Measurements from ENCODE around the gene PSAT1. TPM values are rescaled to one million over a fixed set of nuclear protein-coding genes. Genes with fewer than 3 reads are reported as not detected.

PSAT1 gene
- total and polyA plus RNA-seq, 2 experiments from 2014 or later: 368 to 510 TPM

DNA sequence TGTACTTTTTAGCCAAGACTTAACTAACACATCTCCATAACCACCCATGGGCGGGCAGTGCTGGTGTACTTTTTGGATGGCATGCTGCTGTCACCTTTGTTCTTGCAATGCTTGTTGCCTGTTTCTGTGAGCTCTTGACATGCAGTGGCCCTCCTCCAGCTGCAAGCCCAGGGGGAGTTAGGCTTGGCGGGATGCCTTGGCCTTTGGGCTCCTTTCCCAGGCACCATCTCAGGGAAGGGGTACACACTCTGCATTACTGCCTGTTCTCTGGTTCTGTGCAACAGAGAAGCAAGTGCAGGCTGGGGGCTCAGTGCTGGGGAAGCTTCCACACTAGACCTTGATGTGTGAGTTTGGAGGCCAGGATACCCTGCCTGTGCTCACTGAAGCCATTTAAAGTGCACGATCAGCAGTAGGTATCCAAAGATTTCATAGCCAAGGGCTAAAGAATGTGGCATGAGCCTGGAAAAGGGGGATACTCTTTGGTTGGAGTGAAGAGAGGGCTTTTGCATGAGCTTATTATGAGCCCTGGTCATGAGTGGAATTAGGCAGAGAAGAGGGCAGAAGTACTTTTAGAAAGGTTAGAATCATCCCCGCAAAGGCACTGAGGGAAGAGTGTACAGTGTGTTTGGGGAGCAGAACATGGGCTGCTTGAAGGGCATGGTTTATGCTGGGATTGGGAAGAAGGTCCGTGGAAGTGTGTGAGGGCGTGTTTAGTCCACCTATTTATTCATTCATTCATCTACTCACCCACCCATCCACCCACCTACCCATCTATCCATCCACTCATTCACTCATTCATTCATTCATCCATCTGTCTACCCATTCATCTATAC, 22.5 kb downstream of the PSAT1 start:
- no peak overlapping the region for H3K27ac ChIP-seq
- WGBS, 2 experiments (ENCODE audit: low coverage in 1 of 2, low lambda C conversion rate in 2 of 2, missing lambda C conversion rate in 2 of 2): 80 to 84% methylated on average over 6 of the region's 6 CpGs

DNA sequence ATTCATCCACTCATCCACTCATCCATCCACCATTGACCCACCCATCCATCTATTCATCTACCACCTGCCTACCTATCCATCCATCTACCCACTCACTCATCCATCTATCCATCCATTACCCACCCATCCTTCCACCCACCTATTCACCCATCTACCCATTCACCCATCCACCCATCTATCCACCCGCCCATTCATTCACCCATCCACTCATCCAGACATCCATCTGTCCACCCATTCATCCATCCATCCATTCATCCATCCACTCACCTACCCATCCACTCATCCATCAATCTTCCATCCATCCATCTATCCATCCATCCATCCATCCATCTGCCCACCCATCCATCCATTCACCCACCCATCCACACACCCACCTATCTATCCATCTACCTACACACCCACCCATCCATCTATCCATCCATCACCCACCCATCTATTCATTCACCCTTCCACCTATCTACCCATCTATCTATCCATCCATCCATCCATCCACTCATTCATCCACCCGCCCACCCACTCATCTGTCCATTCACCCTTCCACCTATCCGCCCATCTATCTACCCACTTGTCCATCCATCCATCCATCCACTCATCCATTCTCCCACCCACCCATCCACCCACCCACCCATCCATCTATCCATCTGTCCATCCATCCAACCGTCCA, 23.2 kb downstream of the PSAT1 start:
- Histone ChIP-seq H3K9ac (no peak overlapping the region), H3K9me3 (ENCODE audit: low read depth) (no peaks in the 10 kb centered on the region), H3K27ac (no peak overlapping the region), H3K27me3 (replicated peaks; ENCODE audit: insufficient read depth) (no peaks in the 10 kb centered on the region), H2AFZ (no peak overlapping the region), H3K4me2 (ENCODE audit: unreplicated experiment) (no peak overlapping the region), H3K9me2 (ENCODE audit: insufficient read depth) (no peaks in the 10 kb centered on the region), H3K36me3 (ENCODE audit: low read depth) (peaks cover 47% of the 10 kb centered on the region), H3K4me3 (no peak overlapping the region), H3K4me1 (ENCODE audit: insufficient read depth) (no peaks in the 10 kb centered on the region), H3K79me2 (ENCODE audit: insufficient read depth) (peaks cover 6% of the 10 kb centered on the region; the same call in 1 of the 2 replicates), H3F3A (ENCODE audit: insufficient read depth) (no peaks in the 10 kb centered on the region; the same call in 1 of the 2 replicates), H4K20me1 (ENCODE audit: insufficient read depth) (0 out of 2 replicates have a peak, but pooled peaks cover 4% of the 10 kb centered on the region)
- TF ChIP-seq EZH2phosphoT487 (IDR thresholded peaks at IDR 0.05; ENCODE audit: insufficient read depth, low read depth) (no peak), EZH2 (IDR thresholded peaks at IDR 0.05; ENCODE audit: insufficient read depth, poor library complexity, severe bottlenecking) (no peak)
- in situ Hi-C loops (cut with MboI): no loop called here
- no peak for DNase-seq
- 67 to 75% methylated on average over 3 to 4 of the region's 4 CpGs for WGBS, 2 experiments (ENCODE audit: low coverage in 1 of 2, low lambda C conversion rate in 2 of 2, missing lambda C conversion rate in 2 of 2)

More for the DNA sequence above, 22.5 kb downstream of the PSAT1 start:
- Histone ChIP-seq H3K9me3 (ENCODE audit: low read depth) (no peaks in the 10 kb centered on the region), H3K4me2 (ENCODE audit: unreplicated experiment) (no peak overlapping the region), H3K79me2 (ENCODE audit: insufficient read depth) (peaks cover 7% of the 10 kb centered on the region; the same call in 1 of the 2 replicates), H3K4me1 (ENCODE audit: insufficient read depth) (0 out of 2 replicates have a peak, but pooled peaks cover 6% of the 10 kb centered on the region), H3F3A (ENCODE audit: insufficient read depth) (no peaks in the 10 kb centered on the region; the same call in 1 of the 2 replicates), H3K9ac (no peak overlapping the region), H2AFZ (no peak overlapping the region), H3K27me3 (replicated peaks; ENCODE audit: insufficient read depth) (no peaks in the 10 kb centered on the region), H3K9me2 (ENCODE audit: insufficient read depth) (no peaks in the 10 kb centered on the region), H3K36me3 (ENCODE audit: low read depth) (peaks cover 47% of the 10 kb centered on the region), H3K4me3 (no peak overlapping the region), H4K20me1 (ENCODE audit: insufficient read depth) (0 out of 2 replicates have a peak, but pooled peaks cover 4% of the 10 kb centered on the region)
- in situ Hi-C loops (cut with MboI): no loop called here
- no peak for TF ChIP-seq EZH2 (IDR thresholded peaks at IDR 0.05; ENCODE audit: insufficient read depth, poor library complexity, severe bottlenecking)
- TF ChIP-seq EZH2phosphoT487 (IDR thresholded peaks at IDR 0.05; ENCODE audit: insufficient read depth, low read depth): no peak
- DNase-seq: no peak

DNA sequence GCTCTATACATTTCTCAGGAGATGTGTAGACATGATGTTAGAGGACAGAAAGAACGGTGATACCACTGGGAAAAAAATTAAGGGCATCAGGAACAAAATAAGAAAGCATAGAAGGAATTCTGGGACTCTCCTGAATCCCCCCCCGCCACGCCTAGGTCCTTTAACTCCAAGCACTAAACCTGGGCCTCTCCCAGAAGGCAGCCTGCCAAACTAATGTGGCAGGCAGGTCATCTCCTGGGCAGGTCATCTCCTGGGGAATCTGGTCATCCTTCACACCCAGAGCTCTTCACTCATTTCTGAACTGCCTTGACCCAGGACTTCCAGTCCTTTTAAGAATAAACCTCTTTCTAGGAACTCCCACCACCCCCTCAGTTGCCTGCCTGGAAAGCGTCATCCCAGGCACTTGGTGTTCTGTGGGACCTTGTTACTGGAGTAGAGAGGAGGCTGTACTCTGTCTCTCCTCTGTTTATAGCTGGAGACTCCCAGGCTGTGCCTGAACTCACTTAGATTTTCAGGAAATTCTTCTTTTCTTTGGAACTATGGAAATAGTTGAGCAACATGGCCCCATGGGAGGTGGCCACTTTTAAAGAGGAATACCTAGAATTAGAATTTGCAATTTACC, 24.1 kb downstream of the PSAT1 start:
- H3K9ac ChIP-seq: no peak overlapping the region
- H3K4me2 ChIP-seq (ENCODE audit: unreplicated experiment): no peak overlapping the region
- H3F3A ChIP-seq (ENCODE audit: insufficient read depth): no peaks in the 10 kb centered on the region; the same call in 1 of the 2 replicates
- no peak for DNase-seq
- H3K27me3 ChIP-seq (replicated peaks; ENCODE audit: insufficient read depth): no peaks in the 10 kb centered on the region
- H3K4me3 ChIP-seq: no peak overlapping the region
- H3K36me3 ChIP-seq (ENCODE audit: low read depth): peaks cover 53% of the 10 kb centered on the region
- TF ChIP-seq EZH2 (IDR thresholded peaks at IDR 0.05; ENCODE audit: insufficient read depth, poor library complexity, severe bottlenecking) (no peak), EZH2phosphoT487 (IDR thresholded peaks at IDR 0.05; ENCODE audit: insufficient read depth, low read depth) (no peak)
- no peaks in the 10 kb centered on the region for H3K9me3 ChIP-seq (ENCODE audit: low read depth)
- H3K9me2 ChIP-seq (ENCODE audit: insufficient read depth): no peaks in the 10 kb centered on the region
- in situ Hi-C loops (cut with MboI): no loop called here
- H3K27ac ChIP-seq: no peak overlapping the region
- no peaks in the 10 kb centered on the region for H3K79me2 ChIP-seq (ENCODE audit: insufficient read depth)
- H3K4me1 ChIP-seq (ENCODE audit: insufficient read depth): no peaks in the 10 kb centered on the region
- H2AFZ ChIP-seq: no peak overlapping the region
- 0 out of 2 replicates have a peak, but pooled peaks cover 4% of the 10 kb centered on the region for H4K20me1 ChIP-seq (ENCODE audit: insufficient read depth)
- 89 to 93% methylated on average over 4 of the region's 4 CpGs for WGBS, 2 experiments (ENCODE audit: low coverage in 1 of 2, low lambda C conversion rate in 2 of 2, missing lambda C conversion rate in 2 of 2)

DNA sequence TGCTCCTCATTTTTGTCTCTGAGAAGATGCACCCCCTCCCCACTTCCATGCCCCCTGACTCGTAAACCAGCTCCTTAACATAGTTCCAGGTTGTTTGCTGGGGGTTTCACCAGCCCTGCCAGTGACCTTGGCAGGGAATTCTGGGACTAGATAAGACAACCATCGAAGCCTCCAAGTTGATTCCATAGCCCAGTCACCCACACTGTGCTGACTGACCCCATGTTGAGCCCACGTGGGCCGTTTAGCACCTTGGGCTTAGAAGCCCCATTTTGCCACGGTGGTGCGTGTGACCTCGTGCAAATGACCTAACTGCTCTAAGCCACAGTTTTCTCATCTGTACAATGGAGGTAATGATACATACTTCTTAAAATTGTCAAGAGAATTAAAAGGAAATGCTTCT, 24.6 kb downstream of the PSAT1 start:
- no peak overlapping the region for H3K4me3 ChIP-seq
- H3K36me3 ChIP-seq (ENCODE audit: low read depth): peaks cover 52% of the 10 kb centered on the region
- no peak for DNase-seq
- H3K4me1 ChIP-seq (ENCODE audit: insufficient read depth): no peaks in the 10 kb centered on the region
- H3K9me2 ChIP-seq (ENCODE audit: insufficient read depth): no peaks in the 10 kb centered on the region
- in situ Hi-C loops (cut with MboI): no loop called here
- H2AFZ ChIP-seq: no peak overlapping the region
- TF ChIP-seq EZH2phosphoT487 (IDR thresholded peaks at IDR 0.05; ENCODE audit: insufficient read depth, low read depth) (no peak), EZH2 (IDR thresholded peaks at IDR 0.05; ENCODE audit: insufficient read depth, poor library complexity, severe bottlenecking) (no peak)
- H4K20me1 ChIP-seq (ENCODE audit: insufficient read depth): 0 out of 2 replicates have a peak, but pooled peaks cover 4% of the 10 kb centered on the region
- H3K4me2 ChIP-seq (ENCODE audit: unreplicated experiment): no peak overlapping the region
- H3K27ac ChIP-seq: no peak overlapping the region
- WGBS, 2 experiments (ENCODE audit: low coverage in 1 of 2, low lambda C conversion rate in 2 of 2, missing lambda C conversion rate in 2 of 2): 84 to 90% methylated on average over 7 of the region's 7 CpGs
- no peaks in the 10 kb centered on the region for H3K27me3 ChIP-seq (replicated peaks; ENCODE audit: insufficient read depth)
- H3F3A ChIP-seq (ENCODE audit: insufficient read depth): no peaks in the 10 kb centered on the region; the same call in 1 of the 2 replicates
- H3K79me2 ChIP-seq (ENCODE audit: insufficient read depth): no peaks in the 10 kb centered on the region
- no peaks in the 10 kb centered on the region for H3K9me3 ChIP-seq (ENCODE audit: low read depth)
- no peak overlapping the region for H3K9ac ChIP-seq

Measured in GM23248 (cell line).